ENCODE results near the gene SEPTIN1.

SEPTIN1 gene

DNA sequence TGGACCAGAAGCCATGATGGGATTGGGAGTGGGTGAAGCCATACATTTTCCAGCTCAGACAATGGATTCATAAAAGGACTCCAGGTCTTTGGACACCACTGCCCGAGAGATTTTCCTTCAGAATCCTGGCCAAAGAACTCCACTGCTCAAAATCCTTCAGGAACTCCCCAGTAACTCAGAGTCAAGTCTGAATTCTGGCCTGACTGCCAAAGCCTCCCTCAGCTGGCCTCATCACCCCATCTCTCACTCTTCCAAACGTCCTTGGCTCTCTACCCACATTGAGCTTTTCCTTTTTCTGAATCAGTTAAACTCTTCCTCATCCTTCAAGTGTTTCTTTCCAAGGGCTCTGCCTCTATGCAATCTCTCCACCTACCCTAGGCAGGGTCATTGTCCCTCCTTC lies 1.2 kb upstream of the SEPTIN1 start:
- DNase-seq (ENCODE audit: low spot score): no peak
- TF ChIP-seq, protein P1, sequence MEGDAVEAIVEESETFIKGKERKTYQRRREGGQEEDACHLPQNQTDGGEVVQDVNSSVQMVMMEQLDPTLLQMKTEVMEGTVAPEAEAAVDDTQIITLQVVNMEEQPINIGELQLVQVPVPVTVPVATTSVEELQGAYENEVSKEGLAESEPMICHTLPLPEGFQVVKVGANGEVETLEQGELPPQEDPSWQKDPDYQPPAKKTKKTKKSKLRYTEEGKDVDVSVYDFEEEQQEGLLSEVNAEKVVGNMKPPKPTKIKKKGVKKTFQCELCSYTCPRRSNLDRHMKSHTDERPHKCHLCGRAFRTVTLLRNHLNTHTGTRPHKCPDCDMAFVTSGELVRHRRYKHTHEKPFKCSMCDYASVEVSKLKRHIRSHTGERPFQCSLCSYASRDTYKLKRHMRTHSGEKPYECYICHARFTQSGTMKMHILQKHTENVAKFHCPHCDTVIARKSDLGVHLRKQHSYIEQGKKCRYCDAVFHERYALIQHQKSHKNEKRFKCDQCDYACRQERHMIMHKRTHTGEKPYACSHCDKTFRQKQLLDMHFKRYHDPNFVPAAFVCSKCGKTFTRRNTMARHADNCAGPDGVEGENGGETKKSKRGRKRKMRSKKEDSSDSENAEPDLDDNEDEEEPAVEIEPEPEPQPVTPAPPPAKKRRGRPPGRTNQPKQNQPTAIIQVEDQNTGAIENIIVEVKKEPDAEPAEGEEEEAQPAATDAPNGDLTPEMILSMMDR (IDR thresholded peaks at IDR 0.05; ENCODE audit: extremely low read depth, missing control alignments): no peak

DNA sequence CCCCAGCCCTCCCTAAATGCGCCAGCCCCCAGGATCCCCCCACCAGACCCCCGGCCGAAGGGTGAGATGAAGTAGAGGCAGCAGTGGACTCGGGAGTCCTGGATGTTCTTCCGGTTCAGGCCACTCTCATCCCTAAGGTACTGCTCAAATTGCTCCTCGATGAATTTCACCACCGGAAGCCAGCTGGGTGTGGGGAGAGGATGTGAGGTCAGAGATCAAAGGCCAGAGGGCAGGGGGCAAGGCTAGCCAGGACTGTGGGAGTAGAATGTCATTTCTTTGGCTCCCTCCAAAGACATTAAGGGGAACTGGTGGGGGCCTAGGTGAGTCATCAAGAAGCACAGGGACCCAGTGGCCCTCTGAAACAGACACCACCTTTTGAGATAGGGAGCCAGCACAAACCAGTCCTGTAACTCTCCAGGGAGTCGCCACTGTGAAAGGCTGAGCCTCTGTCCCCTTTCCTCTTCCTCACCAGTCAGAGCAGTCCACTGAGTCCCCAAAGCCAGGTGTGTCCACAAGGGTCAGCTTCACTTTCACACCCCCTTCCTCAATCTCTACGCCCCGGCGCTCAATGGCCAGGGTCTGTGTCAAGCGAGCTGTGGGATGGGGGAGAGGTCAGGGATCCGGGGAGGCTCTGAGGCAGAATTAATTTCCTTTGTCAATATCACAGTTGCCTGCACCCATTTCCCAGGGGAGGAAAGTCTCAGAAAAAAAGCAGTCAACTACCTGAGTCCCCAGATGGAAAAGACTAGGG lies 895 bp downstream of the SEPTIN1 start:
- TF ChIP-seq, protein P1 (IDR thresholded peaks at IDR 0.05; ENCODE audit: extremely low read depth, missing control alignments): no peak
- DNase-seq (ENCODE audit: low spot score): no peak

DNA sequence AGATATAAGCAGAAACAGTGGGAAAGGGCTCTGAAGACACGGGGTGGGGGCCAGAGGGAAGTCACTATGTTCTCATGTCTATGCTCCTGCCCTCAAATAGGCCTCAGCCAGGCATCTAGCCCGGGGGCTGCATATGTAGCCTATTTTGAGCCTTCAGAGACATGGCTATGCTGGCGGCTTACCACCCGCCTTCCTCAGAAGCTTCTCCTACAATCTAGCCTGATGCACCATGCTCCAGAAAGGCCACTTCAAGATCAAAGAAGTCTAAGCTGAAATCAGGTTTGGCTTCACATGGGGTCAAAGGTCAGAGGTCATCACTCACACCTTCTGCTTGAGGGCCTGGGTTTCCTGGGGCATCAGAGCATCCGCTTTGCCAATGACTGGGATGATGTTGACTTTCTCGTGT lies 1.6 kb downstream of the SEPTIN1 start:
- DNase-seq (ENCODE audit: low spot score): no peak
- TF ChIP-seq, protein P1 (IDR thresholded peaks at IDR 0.05; ENCODE audit: extremely low read depth, missing control alignments): no peak

DNA sequence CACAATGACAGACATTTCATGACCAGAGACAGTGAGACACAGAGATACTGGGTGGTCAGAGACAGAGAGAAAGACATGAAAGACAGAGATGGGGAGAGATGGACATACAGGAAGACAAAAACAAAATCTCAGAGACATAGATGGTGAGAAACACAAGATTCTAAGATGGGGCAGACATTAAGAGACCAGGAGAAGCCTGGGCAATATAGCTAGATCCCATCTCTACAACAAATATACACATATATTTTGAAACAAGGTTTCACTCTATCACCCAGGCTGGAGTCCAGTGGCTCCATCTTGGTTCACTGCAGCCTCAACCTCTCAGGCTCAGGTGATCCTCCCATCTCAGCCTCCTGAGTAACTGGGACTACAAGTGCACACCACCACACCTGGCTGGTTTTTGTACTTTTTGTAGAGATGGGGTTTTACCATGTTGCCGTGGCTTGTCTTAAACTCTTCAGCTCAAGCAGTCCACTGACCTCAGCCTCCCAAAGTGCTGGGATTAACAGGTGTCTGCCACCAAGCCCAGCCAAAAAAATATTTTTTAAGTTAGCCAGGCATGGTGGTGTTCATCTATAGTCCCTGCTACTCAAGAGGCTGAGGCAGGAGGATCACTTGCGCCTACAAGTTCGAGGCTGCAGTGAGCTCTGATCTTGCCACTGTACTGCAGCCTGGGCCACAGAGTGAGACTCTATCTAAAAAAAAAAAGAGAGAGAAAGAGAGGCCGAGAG lies 2.1 kb downstream of the SEPTIN1 start:
- TF ChIP-seq, protein P1 (IDR thresholded peaks at IDR 0.05; ENCODE audit: extremely low read depth, missing control alignments): no peak
- no peak for DNase-seq (ENCODE audit: low spot score)

DNA sequence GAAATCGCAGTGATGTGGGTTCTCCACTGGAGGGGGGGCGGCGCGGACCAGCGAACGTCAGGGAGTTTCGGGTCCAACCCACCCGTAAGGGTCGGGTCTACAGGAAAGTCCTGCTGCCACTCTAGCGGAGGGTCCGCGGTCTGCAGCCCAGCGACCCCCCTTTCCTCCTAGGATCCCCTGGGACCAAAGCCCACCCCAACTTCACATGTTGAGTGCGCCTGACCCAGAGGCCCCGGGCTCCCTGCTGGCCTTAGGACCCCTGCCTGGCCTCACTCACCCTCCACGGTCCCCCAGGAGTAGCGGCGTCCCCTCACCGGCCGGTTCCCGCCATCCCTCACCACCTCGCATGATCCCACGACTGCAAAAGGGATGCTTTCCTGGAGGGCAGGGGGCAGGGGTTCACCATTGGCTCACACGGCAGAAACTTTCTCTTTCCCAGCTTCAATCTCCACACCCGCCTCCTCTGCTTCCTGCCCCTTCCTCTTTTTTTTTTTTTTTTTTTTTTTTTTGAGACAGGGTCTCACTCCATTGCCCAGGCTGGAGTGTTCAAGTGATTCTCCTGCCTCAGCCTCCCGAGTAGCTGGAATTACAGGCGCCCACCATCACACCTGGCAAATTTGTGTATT lies 3.1 kb downstream of the SEPTIN1 start:
- DNase-seq (ENCODE audit: low spot score): no peak
- TF ChIP-seq, protein P1 (IDR thresholded peaks at IDR 0.05; ENCODE audit: extremely low read depth, missing control alignments): no peak

DNA sequence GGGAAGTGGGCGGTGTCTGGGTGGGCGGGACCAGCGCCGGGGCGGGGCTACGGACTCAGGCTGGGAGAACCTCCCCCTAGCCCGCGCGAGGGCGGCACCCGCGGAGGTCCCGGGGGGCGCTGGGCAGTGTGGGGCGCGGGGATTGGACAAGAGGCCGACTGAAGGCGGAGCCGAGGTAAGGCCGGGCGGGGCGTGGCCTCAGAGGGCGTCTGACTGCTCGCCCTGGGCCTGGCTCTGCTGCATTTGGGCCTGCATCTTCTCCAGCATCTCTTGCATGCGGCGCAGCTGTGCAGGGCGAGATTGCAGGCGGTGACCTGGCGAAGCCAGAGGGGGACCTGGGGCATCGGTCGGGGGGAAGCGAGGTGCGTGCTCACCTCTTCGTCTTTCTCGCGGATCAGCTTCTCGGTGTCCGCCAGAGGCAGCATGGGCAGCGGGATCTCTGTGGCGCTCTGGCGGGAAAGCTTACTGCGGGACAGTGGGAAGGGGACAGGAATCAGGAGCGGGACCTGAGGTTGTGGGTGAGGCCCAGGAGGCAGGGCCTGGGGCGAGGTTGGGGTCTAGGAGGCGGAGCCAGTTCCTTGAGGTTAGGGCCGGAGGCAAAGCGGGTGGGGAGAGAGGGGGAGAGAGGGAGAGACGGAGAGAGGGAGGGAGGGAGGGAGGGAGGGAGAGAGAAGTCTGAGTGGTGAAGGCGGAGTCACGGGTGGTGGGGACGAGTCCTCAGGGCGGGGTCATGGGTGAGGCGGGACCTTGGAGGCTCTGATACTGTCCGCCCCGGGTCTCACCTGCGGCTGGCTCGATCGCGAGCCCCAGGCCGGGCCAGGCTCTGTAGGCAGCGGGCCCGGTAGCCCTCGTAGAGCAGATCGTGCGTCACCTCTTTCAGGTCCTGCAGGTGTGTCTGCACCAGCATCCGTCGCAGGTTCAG lies 3.9 kb downstream of the SEPTIN1 start:
- DNase-seq (ENCODE audit: low spot score): peak; percentile 97
- TF ChIP-seq, protein P1 (IDR thresholded peaks at IDR 0.05; ENCODE audit: extremely low read depth, missing control alignments): no peak
